GM18511 (cell line): ENCODE results near the gene NUP210.

ENCODE experiments used
- ATAC-seq: cut with Tn5 transposase; IDR thresholded peaks from one replicate; pipeline ENCODE4 v1.9.1; 2021; ENCODE audit warnings: mild to moderate bottlenecking, moderate library complexity; ENCODE audit not compliant: unreplicated experiment

NUP210 gene

DNA sequence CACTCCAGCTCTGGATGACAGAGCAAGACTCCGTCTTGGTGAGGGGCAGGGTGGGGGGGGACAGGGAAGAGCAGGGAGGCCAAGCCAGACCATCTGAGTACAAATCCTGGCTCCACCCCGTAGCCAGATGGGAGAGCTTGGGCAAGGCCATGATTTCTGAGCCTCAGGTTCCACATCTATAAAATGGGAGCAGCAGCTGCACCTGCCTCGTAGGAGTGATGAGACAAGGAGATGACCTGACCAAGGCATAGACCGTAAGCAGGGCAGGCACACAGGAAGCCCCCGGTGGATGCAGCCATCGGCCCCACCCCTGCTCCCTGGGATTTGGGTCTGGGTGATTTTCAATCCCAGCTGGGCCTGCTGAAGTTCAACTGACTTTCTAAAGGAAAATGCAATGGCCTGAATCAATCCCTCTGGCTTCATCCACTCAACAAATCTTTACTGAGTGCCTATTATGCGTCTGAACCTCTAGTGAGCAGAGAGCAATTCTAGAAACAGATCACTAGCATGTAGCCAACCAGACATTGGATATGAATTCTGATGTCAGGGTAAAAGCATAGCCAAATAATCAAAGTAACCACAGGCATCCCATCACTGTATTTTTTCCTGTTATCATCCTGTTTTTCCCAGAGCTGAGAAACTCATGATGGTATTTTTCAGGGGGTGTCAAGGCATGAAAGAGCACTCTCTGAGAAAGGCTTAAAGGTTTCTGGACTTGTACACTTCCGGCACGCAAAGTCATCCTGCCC, 141.2 kb downstream of the NUP210 start:
- no peak for ATAC-seq

GRCh38 chr3:13277860-13278531, 142.1 kb downstream of the NUP210 start:
- no peak for ATAC-seq

DNA sequence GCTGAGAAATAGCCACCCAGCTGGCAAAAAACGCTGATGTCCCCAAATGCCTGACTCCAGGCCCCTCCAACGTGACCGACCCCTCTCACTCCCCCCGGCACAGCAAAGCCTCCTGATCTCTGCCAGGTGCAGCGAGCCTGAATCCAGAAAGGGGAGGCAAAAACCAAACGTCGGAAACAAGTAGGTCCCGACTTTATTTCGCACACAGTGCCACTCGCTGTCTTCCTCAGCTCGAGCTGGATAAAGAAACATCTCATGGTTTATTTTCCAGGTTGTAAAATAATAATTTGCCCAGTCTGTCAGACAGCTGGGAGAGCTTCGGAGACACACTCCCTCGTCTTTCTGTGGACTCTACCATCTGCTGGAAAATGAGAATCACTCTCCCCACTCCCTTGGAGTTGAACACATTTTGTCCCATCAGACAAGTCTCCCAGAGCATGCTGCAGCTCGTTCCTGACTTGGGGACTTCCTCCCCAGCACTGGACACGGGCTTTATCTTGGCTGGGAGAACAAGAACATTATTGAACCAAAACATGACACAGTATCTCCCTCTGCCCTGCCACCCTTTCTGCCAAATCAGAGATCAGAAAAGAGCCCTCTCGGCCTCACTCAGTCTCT, 142.8 kb downstream of the NUP210 start:
- ATAC-seq = no peak

DNA sequence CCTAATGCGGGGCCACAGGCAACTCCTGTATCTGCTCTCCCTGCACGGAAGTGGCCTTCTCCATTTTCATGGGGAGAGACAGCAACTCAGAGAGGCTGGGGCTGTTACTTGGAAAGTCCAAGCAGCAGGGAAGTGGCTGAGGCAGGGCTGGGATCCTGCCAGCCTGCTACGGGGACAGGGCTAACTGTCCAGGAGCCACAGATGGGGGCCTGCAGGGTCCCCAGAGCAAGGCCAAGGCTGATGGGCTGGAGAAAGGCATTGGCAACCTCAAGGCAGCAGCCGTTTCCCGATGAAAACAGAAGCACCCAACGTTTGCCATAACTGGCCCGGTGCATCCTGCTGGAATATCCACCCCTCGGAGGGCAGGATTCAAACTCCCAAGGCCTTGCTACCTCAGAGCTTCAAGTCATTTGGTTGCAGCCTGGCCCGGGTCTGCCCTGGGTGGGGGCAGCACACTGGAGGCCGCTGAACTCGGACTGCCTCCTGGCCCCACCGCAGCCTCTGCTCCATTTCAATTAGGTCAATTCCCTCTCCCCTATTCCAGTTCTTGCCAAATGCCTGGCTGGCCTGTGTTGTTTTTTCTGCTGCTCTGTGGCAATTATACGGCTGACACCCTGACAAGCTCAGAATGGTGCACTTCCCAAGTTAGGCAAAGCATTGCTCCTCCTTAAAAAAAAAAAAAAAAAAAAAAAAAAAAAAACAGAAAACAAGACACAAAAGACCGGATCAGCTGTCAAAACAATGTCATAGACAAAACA, 143.5 kb downstream of the NUP210 start:
- ATAC-seq = no peak

DNA sequence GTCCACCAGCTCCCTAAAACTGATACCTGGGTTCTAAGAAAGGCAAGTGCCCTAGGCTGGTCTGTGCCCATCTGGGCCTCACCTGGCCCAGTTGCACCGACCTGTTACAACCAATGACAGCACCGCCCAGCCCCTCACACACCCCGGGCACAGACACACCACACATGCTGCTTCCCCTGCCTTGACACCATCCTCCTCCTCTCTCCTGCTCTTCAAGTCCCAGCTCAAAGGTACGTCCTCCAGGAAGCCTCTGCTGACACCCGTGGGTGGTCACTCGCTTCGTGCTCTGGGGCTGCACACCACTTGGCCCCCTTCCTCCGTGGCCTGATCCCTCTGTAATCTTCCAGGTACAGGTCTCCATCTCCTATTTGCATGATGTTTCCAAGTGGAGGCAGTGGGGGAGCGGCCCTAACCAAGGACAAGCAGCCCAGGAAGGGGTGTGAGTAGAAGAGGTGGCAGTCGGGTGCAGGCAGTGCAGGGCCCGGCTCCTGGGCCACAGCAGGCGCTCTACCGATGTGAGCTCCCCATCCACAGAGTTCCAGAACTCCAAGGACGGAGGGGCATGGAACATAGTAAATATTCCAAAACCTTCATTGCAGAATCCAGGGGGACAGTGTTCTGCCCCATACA, 144.6 kb downstream of the NUP210 start:
- ATAC-seq = no peak

GRCh38 chr3:13274551-13275332, 145.4 kb downstream of the NUP210 start:
- ATAC-seq = no peak

GRCh38 chr3:13274125-13274524, 146.0 kb downstream of the NUP210 start:
- ATAC-seq = no peak

DNA sequence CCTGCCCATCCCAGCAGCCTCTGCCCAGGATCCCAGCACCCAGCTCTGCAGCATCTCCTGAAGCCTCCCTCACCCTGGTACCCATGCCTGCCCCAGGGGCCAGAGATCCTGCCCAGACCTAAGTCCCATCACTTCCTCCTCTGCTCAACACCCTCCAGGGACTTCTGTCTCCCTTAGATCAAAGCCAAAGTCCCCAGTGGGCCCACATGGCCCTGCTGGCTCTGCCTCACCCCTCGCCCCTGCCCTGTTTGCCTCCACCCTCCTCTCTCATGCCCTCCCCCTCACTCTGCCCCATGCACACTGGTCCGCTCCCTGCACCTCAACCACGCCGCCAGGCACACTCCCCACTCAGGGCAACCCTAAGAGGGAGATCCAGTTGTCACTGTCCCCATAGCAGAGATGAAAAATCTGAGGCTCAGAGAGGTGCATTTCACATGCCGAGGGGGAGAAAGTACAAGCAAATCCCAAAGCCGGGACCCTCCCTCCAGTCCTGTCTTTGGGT, 146.5 kb downstream of the NUP210 start:
- ATAC-seq = no peak

- no peak for ATAC-seq
These were observed 147.1 kb downstream of the NUP210 start for GRCh38 chr3:13272831-13273603.

- ATAC-seq = no peak
These were observed 150.3 kb downstream of the NUP210 start for GRCh38 chr3:13269711-13270378.

- ATAC-seq = no peak
These were observed 151.1 kb downstream of the NUP210 start for GRCh38 chr3:13268961-13269441.

- ATAC-seq = no peak
These were observed 152.0 kb downstream of the NUP210 start for GRCh38 chr3:13268120-13268519.

DNA sequence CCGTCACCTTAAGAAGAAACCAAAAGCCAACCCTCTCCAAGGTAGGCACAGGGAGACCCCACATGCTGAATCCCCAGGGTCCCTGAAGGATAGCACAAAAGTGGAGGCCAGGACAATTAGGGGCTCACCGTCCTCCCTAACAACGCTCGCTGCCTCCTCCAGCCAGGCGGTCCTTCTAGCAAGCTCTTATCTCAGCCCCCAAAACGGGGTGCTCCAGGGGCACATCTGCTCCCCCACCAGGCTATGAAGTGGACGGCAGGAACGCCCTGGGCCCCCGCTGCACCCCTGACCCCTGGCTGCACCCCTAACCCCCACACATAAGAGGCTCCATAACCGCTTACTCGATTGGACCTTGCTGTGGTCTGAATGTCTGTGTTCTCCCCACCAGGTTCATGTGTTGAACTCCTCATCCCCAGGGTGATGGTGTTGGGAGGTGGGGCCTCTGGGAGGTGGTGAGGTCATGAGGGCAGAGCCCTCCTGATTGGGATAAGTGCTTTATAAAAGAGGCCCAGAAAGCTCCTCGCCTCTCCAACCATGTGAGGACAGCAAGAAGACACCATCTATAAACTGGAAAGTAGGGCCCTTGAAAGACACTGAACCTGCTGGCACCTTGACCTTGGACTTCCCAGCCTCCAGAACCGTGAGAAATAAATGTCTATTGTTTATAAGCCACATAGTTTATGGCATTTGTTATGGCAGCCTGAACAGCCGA, 153.3 kb downstream of the NUP210 start:
- no peak for ATAC-seq
